Measurements from ENCODE around the gene LCP1. TPM values are rescaled to one million over a fixed set of nuclear protein-coding genes. Genes with fewer than 3 reads are reported as not detected.

Gene LCP1
- total and polyA plus RNA-seq, 2 donors, result 181 to 596 TPM

GRCh38 chr13:46185634-46186033, 3.7 kb upstream of the LCP1 start:
- no peaks in the 10 kb centered on the region for H3K36me3 ChIP-seq (ENCODE audit: control insufficient read depth in 2 of 2, insufficient read depth in 2 of 2, low read length in 1 of 2)
- 87% methylated on average over 4 of the region's 4 CpGs for WGBS

GRCh38 chr13:46184277-46184699, 2.3 kb upstream of the LCP1 start:
- Histone ChIP-seq H3K9me3 (ENCODE audit: control insufficient read depth in 2 of 2, insufficient read depth in 1 of 2, low read length in 1 of 2) (no peaks in the 10 kb centered on the region), H3K27me3 (ENCODE audit: control insufficient read depth in 2 of 2, insufficient read depth in 1 of 2, low read length in 1 of 2) (no peaks in the 10 kb centered on the region), H3K4me3 (ENCODE audit: low read length in 2 of 2) (peak overlapping the region in 1 of 2 donors; percentile 30), H3K4me1 (ENCODE audit: control insufficient read depth in 2 of 2, insufficient read depth in 2 of 2, low read length in 2 of 2) (peaks cover 26 to 30% of the 10 kb centered on the region in 2 donors), H3K36me3 (ENCODE audit: control insufficient read depth in 2 of 2, insufficient read depth in 2 of 2, low read length in 1 of 2) (no peaks in the 10 kb centered on the region), H3K27ac (ENCODE audit: low read depth in 1 of 2, low read length in 1 of 2) (peak overlapping the region; percentile 84 to 98)
- 6% methylated on average over 6 of the region's 6 CpGs for WGBS
- peak in 7 of 9 donors; percentile 69 to 91 (median 84) for DNase-seq (ENCODE audit: low read depth in 6 of 9, low spot score in 9 of 9)

More at GRCh38 chr13:46185634-46186033, 3.7 kb upstream of the LCP1 start:
- H3K4me1 ChIP-seq (ENCODE audit: control insufficient read depth in 2 of 2, insufficient read depth in 2 of 2, low read length in 2 of 2), result peaks cover 26 to 30% of the 10 kb centered on the region in 2 donors
- H3K27me3 ChIP-seq (ENCODE audit: control insufficient read depth in 2 of 2, insufficient read depth in 1 of 2, low read length in 1 of 2), result no peaks in the 10 kb centered on the region
- H3K4me3 ChIP-seq (ENCODE audit: low read length in 2 of 2), result no peak overlapping the region
- no peak for DNase-seq (ENCODE audit: low read depth in 6 of 9, low spot score in 9 of 9)
- H3K27ac ChIP-seq (ENCODE audit: low read depth in 1 of 2, low read length in 1 of 2), result no peak overlapping the region
- no peaks in the 10 kb centered on the region for H3K9me3 ChIP-seq (ENCODE audit: control insufficient read depth in 2 of 2, insufficient read depth in 1 of 2, low read length in 1 of 2)

- Histone ChIP-seq H3K27me3 (ENCODE audit: control insufficient read depth in 2 of 2, insufficient read depth in 1 of 2, low read length in 1 of 2) (no peaks in the 10 kb centered on the region), H3K36me3 (ENCODE audit: control insufficient read depth in 2 of 2, insufficient read depth in 2 of 2, low read length in 1 of 2) (peaks cover 0 to under 1% of the 10 kb centered on the region in 2 donors), H3K9me3 (ENCODE audit: control insufficient read depth in 2 of 2, insufficient read depth in 1 of 2, low read length in 1 of 2) (no peaks in the 10 kb centered on the region), H3K4me3 (ENCODE audit: low read length in 2 of 2) (no peak overlapping the region), H3K27ac (ENCODE audit: low read depth in 1 of 2, low read length in 1 of 2) (peak overlapping the region; percentile 84 to 98), H3K4me1 (ENCODE audit: control insufficient read depth in 2 of 2, insufficient read depth in 2 of 2, low read length in 2 of 2) (peaks cover 27 to 32% of the 10 kb centered on the region in 2 donors)
- DNase-seq (ENCODE audit: low read depth in 6 of 9, low spot score in 9 of 9), result no peak
- WGBS, result 80% methylated on average over 15 of the region's 15 CpGs
Observed at GRCh38 chr13:46183018-46183946, 1.3 kb upstream of the LCP1 start.

GRCh38 chr13:46182491-46182877, 507 bp upstream of the LCP1 start:
- Histone ChIP-seq H3K9me3 (ENCODE audit: control insufficient read depth in 2 of 2, insufficient read depth in 1 of 2, low read length in 1 of 2) (no peaks in the 10 kb centered on the region), H3K27me3 (ENCODE audit: control insufficient read depth in 2 of 2, insufficient read depth in 1 of 2, low read length in 1 of 2) (no peaks in the 10 kb centered on the region), H3K36me3 (ENCODE audit: control insufficient read depth in 2 of 2, insufficient read depth in 2 of 2, low read length in 1 of 2) (peaks cover 0 to 6% of the 10 kb centered on the region in 2 donors), H3K27ac (ENCODE audit: low read depth in 1 of 2, low read length in 1 of 2) (peak overlapping the region; percentile 95 to 98), H3K4me1 (ENCODE audit: control insufficient read depth in 2 of 2, insufficient read depth in 2 of 2, low read length in 2 of 2) (peaks cover 30 to 39% of the 10 kb centered on the region in 2 donors), H3K4me3 (ENCODE audit: low read length in 2 of 2) (peak overlapping the region; percentile 73 to 90)
- DNase-seq (ENCODE audit: low read depth in 6 of 9, low spot score in 9 of 9), result no peak
- 35% methylated on average over 2 of the region's 2 CpGs for WGBS

GRCh38 chr13:46181377-46181839, 569 bp downstream of the LCP1 start:
- Histone ChIP-seq H3K4me3 (ENCODE audit: low read length in 2 of 2) (peak overlapping the region; percentile 73 to 90), H3K9me3 (ENCODE audit: control insufficient read depth in 2 of 2, insufficient read depth in 1 of 2, low read length in 1 of 2) (no peaks in the 10 kb centered on the region), H3K27ac (ENCODE audit: low read depth in 1 of 2, low read length in 1 of 2) (peak overlapping the region; percentile 97 to 98), H3K4me1 (ENCODE audit: control insufficient read depth in 2 of 2, insufficient read depth in 2 of 2, low read length in 2 of 2) (peaks cover 34 to 47% of the 10 kb centered on the region in 2 donors), H3K27me3 (ENCODE audit: control insufficient read depth in 2 of 2, insufficient read depth in 1 of 2, low read length in 1 of 2) (no peaks in the 10 kb centered on the region), H3K36me3 (ENCODE audit: control insufficient read depth in 2 of 2, insufficient read depth in 2 of 2, low read length in 1 of 2) (peaks cover 0 to 14% of the 10 kb centered on the region in 2 donors)
- no peak for DNase-seq (ENCODE audit: low read depth in 6 of 9, low spot score in 9 of 9)
- WGBS, result 6% methylated on average over 5 of the region's 5 CpGs

- H3K9me3 ChIP-seq (ENCODE audit: control insufficient read depth in 2 of 2, insufficient read depth in 1 of 2, low read length in 1 of 2), result no peaks in the 10 kb centered on the region
- peaks cover 42 to 52% of the 10 kb centered on the region in 2 donors for H3K4me1 ChIP-seq (ENCODE audit: control insufficient read depth in 2 of 2, insufficient read depth in 2 of 2, low read length in 2 of 2)
- H3K4me3 ChIP-seq (ENCODE audit: low read length in 2 of 2), result peak overlapping the region; percentile 73 to 90
- H3K27me3 ChIP-seq (ENCODE audit: control insufficient read depth in 2 of 2, insufficient read depth in 1 of 2, low read length in 1 of 2), result no peaks in the 10 kb centered on the region
- DNase-seq (ENCODE audit: low read depth in 6 of 9, low spot score in 9 of 9), result peak in 1 of 9 donors; percentile 54
- WGBS, result 14% methylated on average over 5 of the region's 5 CpGs
- peaks cover 0 to 17% of the 10 kb centered on the region in 2 donors for H3K36me3 ChIP-seq (ENCODE audit: control insufficient read depth in 2 of 2, insufficient read depth in 2 of 2, low read length in 1 of 2)
- H3K27ac ChIP-seq (ENCODE audit: low read depth in 1 of 2, low read length in 1 of 2), result peak overlapping the region; percentile 87 to 98
Observed at GRCh38 chr13:46179969-46180763, 1.8 kb downstream of the LCP1 start.

GRCh38 chr13:46179491-46179908, 2.5 kb downstream of the LCP1 start:
- DNase-seq (ENCODE audit: low read depth in 6 of 9, low spot score in 9 of 9), result peak in 7 of 9 donors; percentile 69 to 94 (median 87)
- H3K27me3 ChIP-seq (ENCODE audit: control insufficient read depth in 2 of 2, insufficient read depth in 1 of 2, low read length in 1 of 2), result no peaks in the 10 kb centered on the region
- peak overlapping the region; percentile 78 to 98 for H3K27ac ChIP-seq (ENCODE audit: low read depth in 1 of 2, low read length in 1 of 2)

GRCh38 chr13:46178821-46179220, 3.2 kb downstream of the LCP1 start:
- no peak for DNase-seq (ENCODE audit: low read depth in 6 of 9, low spot score in 9 of 9)
- Histone ChIP-seq H3K4me3 (ENCODE audit: low read length in 2 of 2) (peak overlapping the region; percentile 73 to 90), H3K36me3 (ENCODE audit: control insufficient read depth in 2 of 2, insufficient read depth in 2 of 2, low read length in 1 of 2) (peaks cover 0 to 21% of the 10 kb centered on the region in 2 donors), H3K9me3 (ENCODE audit: control insufficient read depth in 2 of 2, insufficient read depth in 1 of 2, low read length in 1 of 2) (no peaks in the 10 kb centered on the region), H3K27ac (ENCODE audit: low read depth in 1 of 2, low read length in 1 of 2) (peak overlapping the region in 1 of 2 donors; percentile 98), H3K27me3 (ENCODE audit: control insufficient read depth in 2 of 2, insufficient read depth in 1 of 2, low read length in 1 of 2) (no peaks in the 10 kb centered on the region), H3K4me1 (ENCODE audit: control insufficient read depth in 2 of 2, insufficient read depth in 2 of 2, low read length in 2 of 2) (peaks cover 34 to 47% of the 10 kb centered on the region in 2 donors)

More at GRCh38 chr13:46179491-46179908, 2.5 kb downstream of the LCP1 start:
- H3K9me3 ChIP-seq (ENCODE audit: control insufficient read depth in 2 of 2, insufficient read depth in 1 of 2, low read length in 1 of 2), result no peaks in the 10 kb centered on the region
- peaks cover 39 to 51% of the 10 kb centered on the region in 2 donors for H3K4me1 ChIP-seq (ENCODE audit: control insufficient read depth in 2 of 2, insufficient read depth in 2 of 2, low read length in 2 of 2)
- 3% methylated on average over 3 of the region's 3 CpGs for WGBS
- peaks cover 0 to 20% of the 10 kb centered on the region in 2 donors for H3K36me3 ChIP-seq (ENCODE audit: control insufficient read depth in 2 of 2, insufficient read depth in 2 of 2, low read length in 1 of 2)
- peak overlapping the region; percentile 73 to 90 for H3K4me3 ChIP-seq (ENCODE audit: low read length in 2 of 2)

Data from thymus (tissue), 11 donors.